Neural cell (in vitro differentiated cells): ENCODE results near the gene SLC22A23.

Experiments
- EP300 ChIP-seq: fragments of 450-650 bp; conservative IDR thresholded peaks from 2 replicates; pipeline ENCODE4 v1.6.1; 2014; ENCODE audit warnings: antibody characterized with exemption, mild to moderate bottlenecking, moderate library complexity; ENCODE audit not compliant: poor library complexity, severe bottlenecking
- EZH2 ChIP-seq: fragments of 200-600, 300-800 bp; shearing (Covaris generic), sonication (generic); IDR thresholded peaks from 2 replicates; pipeline ENCODE4 v1.6.1; 2014; ENCODE audit warnings: antibody characterized with exemption, low read length, borderline replicate concordance, mild to moderate bottlenecking; ENCODE audit not compliant: insufficient read depth, poor library complexity, severe bottlenecking
- MXI1 ChIP-seq: fragments of 450-650 bp; conservative IDR thresholded peaks from 2 replicates; pipeline ENCODE4 v1.6.1; 2014; ENCODE audit warnings: antibody characterized with exemption, mild to moderate bottlenecking; ENCODE audit not compliant: poor library complexity, severe bottlenecking
- RAD21 ChIP-seq: fragments of 450-650 bp; conservative IDR thresholded peaks from 2 replicates; pipeline ENCODE4 v1.6.1; 2014; ENCODE audit warnings: antibody characterized with exemption, mild to moderate bottlenecking, moderate library complexity
- SMC3 ChIP-seq: fragments of 450-650 bp; conservative IDR thresholded peaks from 2 replicates; pipeline ENCODE4 v1.6.1; 2014; ENCODE audit warnings: antibody characterized with exemption, mild to moderate bottlenecking, moderate library complexity; ENCODE audit not compliant: poor library complexity
- TAF1 ChIP-seq: IDR thresholded peaks from 2 replicates; pipeline ENCODE4 v1.6.1; 2012; ENCODE audit warnings: low read depth
- TF ChIP-seq, protein P1 (sequence below): fragments of 450-650 bp; IDR thresholded peaks from 2 replicates; pipeline ENCODE4 v1.5.1; 2014; ENCODE audit warnings: antibody characterized with exemption, mild to moderate bottlenecking, moderate library complexity; ENCODE audit not compliant: poor library complexity, severe bottlenecking
- TF ChIP-seq, protein P2 (sequence below): IDR thresholded peaks from 2 replicates; pipeline ENCODE4 v1.6.1; 2012; ENCODE audit warnings: borderline replicate concordance

DNA sequence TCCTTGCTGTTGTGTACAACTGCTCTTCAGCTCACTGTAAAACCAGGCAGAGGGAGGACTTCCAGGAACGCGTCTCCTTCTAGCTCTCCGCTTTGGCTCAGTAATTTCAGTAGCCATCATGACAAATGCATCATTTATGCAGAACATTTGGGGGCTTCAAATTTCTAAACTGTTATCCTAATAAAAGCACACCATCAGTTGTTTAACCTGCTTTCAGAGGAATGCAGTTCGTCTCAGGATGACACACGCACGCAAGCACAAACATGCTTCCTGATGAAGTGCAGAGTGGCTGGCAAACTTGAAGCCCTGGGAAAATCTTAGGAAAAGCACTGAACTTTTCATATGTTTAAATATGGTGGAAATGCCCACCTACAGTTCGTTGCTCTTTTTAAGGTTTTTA, 24.4 kb downstream of the SLC22A23 start:
- TF ChIP-seq, protein P1, sequence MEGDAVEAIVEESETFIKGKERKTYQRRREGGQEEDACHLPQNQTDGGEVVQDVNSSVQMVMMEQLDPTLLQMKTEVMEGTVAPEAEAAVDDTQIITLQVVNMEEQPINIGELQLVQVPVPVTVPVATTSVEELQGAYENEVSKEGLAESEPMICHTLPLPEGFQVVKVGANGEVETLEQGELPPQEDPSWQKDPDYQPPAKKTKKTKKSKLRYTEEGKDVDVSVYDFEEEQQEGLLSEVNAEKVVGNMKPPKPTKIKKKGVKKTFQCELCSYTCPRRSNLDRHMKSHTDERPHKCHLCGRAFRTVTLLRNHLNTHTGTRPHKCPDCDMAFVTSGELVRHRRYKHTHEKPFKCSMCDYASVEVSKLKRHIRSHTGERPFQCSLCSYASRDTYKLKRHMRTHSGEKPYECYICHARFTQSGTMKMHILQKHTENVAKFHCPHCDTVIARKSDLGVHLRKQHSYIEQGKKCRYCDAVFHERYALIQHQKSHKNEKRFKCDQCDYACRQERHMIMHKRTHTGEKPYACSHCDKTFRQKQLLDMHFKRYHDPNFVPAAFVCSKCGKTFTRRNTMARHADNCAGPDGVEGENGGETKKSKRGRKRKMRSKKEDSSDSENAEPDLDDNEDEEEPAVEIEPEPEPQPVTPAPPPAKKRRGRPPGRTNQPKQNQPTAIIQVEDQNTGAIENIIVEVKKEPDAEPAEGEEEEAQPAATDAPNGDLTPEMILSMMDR: no peak
- TF ChIP-seq TAF1 (no peak), EP300 (no peak), SMC3 (no peak), MXI1 (no peak), EZH2 (no peak), RAD21 (no peak)
- TF ChIP-seq, protein P2, sequence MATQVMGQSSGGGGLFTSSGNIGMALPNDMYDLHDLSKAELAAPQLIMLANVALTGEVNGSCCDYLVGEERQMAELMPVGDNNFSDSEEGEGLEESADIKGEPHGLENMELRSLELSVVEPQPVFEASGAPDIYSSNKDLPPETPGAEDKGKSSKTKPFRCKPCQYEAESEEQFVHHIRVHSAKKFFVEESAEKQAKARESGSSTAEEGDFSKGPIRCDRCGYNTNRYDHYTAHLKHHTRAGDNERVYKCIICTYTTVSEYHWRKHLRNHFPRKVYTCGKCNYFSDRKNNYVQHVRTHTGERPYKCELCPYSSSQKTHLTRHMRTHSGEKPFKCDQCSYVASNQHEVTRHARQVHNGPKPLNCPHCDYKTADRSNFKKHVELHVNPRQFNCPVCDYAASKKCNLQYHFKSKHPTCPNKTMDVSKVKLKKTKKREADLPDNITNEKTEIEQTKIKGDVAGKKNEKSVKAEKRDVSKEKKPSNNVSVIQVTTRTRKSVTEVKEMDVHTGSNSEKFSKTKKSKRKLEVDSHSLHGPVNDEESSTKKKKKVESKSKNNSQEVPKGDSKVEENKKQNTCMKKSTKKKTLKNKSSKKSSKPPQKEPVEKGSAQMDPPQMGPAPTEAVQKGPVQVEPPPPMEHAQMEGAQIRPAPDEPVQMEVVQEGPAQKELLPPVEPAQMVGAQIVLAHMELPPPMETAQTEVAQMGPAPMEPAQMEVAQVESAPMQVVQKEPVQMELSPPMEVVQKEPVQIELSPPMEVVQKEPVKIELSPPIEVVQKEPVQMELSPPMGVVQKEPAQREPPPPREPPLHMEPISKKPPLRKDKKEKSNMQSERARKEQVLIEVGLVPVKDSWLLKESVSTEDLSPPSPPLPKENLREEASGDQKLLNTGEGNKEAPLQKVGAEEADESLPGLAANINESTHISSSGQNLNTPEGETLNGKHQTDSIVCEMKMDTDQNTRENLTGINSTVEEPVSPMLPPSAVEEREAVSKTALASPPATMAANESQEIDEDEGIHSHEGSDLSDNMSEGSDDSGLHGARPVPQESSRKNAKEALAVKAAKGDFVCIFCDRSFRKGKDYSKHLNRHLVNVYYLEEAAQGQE: no peak
